GM06990 (cell line): ENCODE measurements around the gene PPP1R27.

Experiments used
- DNase-seq: peaks from one replicate; pipeline ENCODE4 v3.0.0-alpha.2; 2011; ENCODE audit not compliant: insufficient read length; ENCODE audit errors: extremely low read depth
- H3K27me3 ChIP-seq: replicated peaks from 2 replicates; pipeline ENCODE4 v1.6.0; 2011; ENCODE audit warnings: low read length; ENCODE audit not compliant: control insufficient read depth, insufficient read depth
- H3K36me3 ChIP-seq: 2 replicates; pipeline ENCODE4 v1.5.1; 2011; ENCODE audit warnings: low read length; ENCODE audit not compliant: control insufficient read depth, insufficient read depth
- H3K4me3 ChIP-seq: replicated peaks from 2 replicates; pipeline ENCODE4 v1.5.1; 2011; ENCODE audit warnings: low read depth, mild to moderate bottlenecking, control low read depth, low read length
- CTCF ChIP-seq: IDR thresholded peaks from 2 replicates; pipeline ENCODE4 v1.5.1; 2011; ENCODE audit warnings: low read length, control low read depth, mild to moderate bottlenecking, inconsistent platforms; ENCODE audit not compliant: insufficient read depth, poor library complexity, severe bottlenecking

Gene PPP1R27

GRCh38 chr17:81817758-81818147 lies 17.1 kb downstream of the PPP1R27 start:
- TF ChIP-seq CTCF, result no peak
- Histone ChIP-seq H3K27me3 (no peaks in the 10 kb centered on the region), H3K4me3 (no peak overlapping the region)

GRCh38 chr17:81815646-81815986 lies 19.2 kb downstream of the PPP1R27 start:
- DNase-seq, result no peak
- H3K27me3 ChIP-seq, result no peaks in the 10 kb centered on the region
- H3K4me3 ChIP-seq, result no peak overlapping the region
- TF ChIP-seq CTCF, result no peak
- no peaks in the 10 kb centered on the region for H3K36me3 ChIP-seq

More at GRCh38 chr17:81817758-81818147, 17.1 kb downstream of the PPP1R27 start:
- DNase-seq, result no peak
- H3K36me3 ChIP-seq, result no peaks in the 10 kb centered on the region

GRCh38 chr17:81814748-81815645 lies 19.9 kb downstream of the PPP1R27 start:
- Histone ChIP-seq H3K27me3 (no peaks in the 10 kb centered on the region), H3K4me3 (no peak overlapping the region), H3K36me3 (no peaks in the 10 kb centered on the region)
- no peak for DNase-seq
- TF ChIP-seq CTCF, result no peak

DNA sequence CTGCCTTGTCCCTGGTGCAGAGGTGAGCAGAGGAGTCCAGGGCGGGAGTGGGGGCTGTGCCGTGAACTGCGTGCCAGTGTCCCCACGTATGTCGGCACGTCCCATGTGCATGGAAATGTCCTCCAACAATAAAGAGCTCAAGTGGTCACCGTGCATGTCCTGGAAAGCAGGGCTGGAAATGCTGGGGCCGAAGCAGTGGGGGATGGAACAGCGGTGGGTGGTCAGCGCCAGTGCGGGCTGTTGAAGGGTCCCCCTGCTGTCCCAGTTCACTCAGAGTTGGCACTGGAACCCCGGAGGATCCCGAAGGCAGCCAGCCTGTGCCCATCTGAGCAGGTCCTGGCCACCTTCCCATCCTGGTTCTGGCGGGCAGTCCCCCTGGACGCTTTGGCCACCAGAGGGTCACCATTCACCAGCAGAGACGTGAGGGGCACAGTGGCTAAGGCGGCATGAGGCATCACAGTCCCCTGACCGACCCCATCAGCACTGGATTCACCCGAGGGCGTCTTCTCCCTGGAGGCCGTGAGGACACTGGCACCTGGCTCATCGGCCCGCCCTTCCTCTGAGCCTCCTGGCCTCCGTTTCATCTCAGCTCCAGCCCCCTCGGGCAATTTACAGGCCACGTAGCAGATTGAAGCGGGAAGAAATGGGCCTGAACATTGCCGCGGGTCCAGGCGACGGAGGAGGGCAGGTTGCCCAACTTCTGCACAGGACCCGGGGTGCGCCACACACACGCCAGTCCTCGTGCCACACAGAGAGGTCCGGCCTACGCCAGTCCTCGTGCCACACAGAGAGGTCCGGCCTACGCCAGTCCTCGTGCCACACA lies 20.8 kb downstream of the PPP1R27 start:
- Histone ChIP-seq H3K27me3 (no peaks in the 10 kb centered on the region; the same call in 1 of the 2 replicates), H3K36me3 (no peaks in the 10 kb centered on the region)
- no peak for TF ChIP-seq CTCF

DNA sequence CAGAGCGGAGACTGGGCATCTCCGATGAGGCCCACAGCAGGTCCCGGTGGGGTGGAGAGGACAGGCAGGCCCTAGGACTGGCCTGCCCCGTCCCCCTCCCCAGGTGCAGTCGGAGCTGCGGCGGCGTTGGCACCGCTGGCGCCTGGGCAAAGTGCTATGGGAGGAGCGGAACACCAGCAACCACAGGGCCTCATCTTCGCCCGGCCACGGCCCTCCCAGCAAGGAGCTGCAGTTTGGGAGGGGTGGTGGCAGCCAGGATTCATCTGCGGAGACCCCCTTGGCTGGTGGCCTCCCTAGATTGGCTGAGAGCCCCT lies 21.5 kb downstream of the PPP1R27 start:
- H3K27me3 ChIP-seq, result no peaks in the 10 kb centered on the region; the same call in 1 of the 2 replicates

More for the DNA sequence above, 20.8 kb downstream of the PPP1R27 start:
- DNase-seq, result no peak
- no peak overlapping the region for H3K4me3 ChIP-seq

More for the DNA sequence above, 21.5 kb downstream of the PPP1R27 start:
- Histone ChIP-seq H3K4me3 (no peak overlapping the region), H3K36me3 (no peaks in the 10 kb centered on the region)
- TF ChIP-seq CTCF, result no peak
- no peak for DNase-seq
